ENCODE data around the gene FBXL17. TPM values are rescaled to one million over a fixed set of nuclear protein-coding genes. Genes with fewer than 3 reads are reported as not detected.

Gene FBXL17
- total and polyA plus RNA-seq, 2 of the 4 experiments (the other 2 are of a cell fraction): 3.9 to 8.1 TPM

- Histone ChIP-seq H4K20me1 (ENCODE audit: insufficient read depth, low read length) (no peaks in the 10 kb centered on the region), H3K36me3 (ENCODE audit: control insufficient read depth, insufficient read depth, low read length) (no peaks in the 10 kb centered on the region), H4K8ac (ENCODE audit: low read depth in 2 of 2, low read length in 2 of 2) (no peak overlapping the region), H3K56ac (ENCODE audit: extremely low read depth, insufficient read depth, low read length) (no peak overlapping the region), H3K79me1 (ENCODE audit: low read depth in 1 of 2, low read length in 2 of 2) (no peaks in the 10 kb centered on the region), H2AFZ (replicated peaks; ENCODE audit: low read length, poor library complexity) (no peak overlapping the region), H3K9me1 (ENCODE audit: insufficient read depth, low read length) (no peaks in the 10 kb centered on the region; the same call in 1 of the 2 replicates), H3K4me1 (ENCODE audit: control insufficient read depth, insufficient read depth, low read length) (no peaks in the 10 kb centered on the region), H2BK15ac (ENCODE audit: low read depth, low read length) (no peak overlapping the region), H2BK20ac (ENCODE audit: low read depth, low read length) (no peak overlapping the region), H4K5ac (ENCODE audit: low read depth, low read length) (no peak overlapping the region), H2BK120ac (ENCODE audit: low read depth, low read length) (no peak overlapping the region), H3K27me3 (ENCODE audit: control insufficient read depth, insufficient read depth, low read length) (no peaks in the 10 kb centered on the region), H3K4me3 (ENCODE audit: insufficient read depth, low read depth, low read length) (no peak overlapping the region), H2BK5ac (ENCODE audit: low read depth, low read length, poor library complexity, severe bottlenecking) (no peak overlapping the region), H3K9ac (ENCODE audit: low read depth, low read length) (no peak overlapping the region), H2AK9ac (replicated peaks; ENCODE audit: low read depth, low read length, poor library complexity) (no peak overlapping the region), H3K27ac (ENCODE audit: insufficient read depth, low read length) (no peak overlapping the region), H4K91ac (ENCODE audit: insufficient read depth, low read depth, low read length) (no peak overlapping the region), H3K14ac (replicated peaks; ENCODE audit: low read depth, low read length) (no peak overlapping the region), H3K4me2 (ENCODE audit: low read depth, low read length) (no peak overlapping the region), H3K23ac (ENCODE audit: low read depth, low read length) (no peak overlapping the region), H3K4ac (ENCODE audit: low read depth, low read length) (no peak overlapping the region), H3K18ac (ENCODE audit: low read depth, low read length) (no peak overlapping the region), H2AK5ac (ENCODE audit: low read depth, low read length) (no peak overlapping the region), H3K9me3 (ENCODE audit: control insufficient read depth, insufficient read depth, low read length) (no peaks in the 10 kb centered on the region)
- ChIA-PET CTCF (no interaction called here), POLR2A (ENCODE audit: unreplicated experiment) (no interaction called here)
- DNase-seq: no peak
- no CpG with 5 or more reads among the region's 2 CpGs for WGBS, 2 experiments (ENCODE audit: extremely low coverage in 2 of 2, insufficient read length in 1 of 2)
- dilution Hi-C loops (cut with HindIII; ENCODE audit: low sequenced_read_pairs, unreplicated experiment): no loop called here
- in situ Hi-C loops (cut with MboI; ENCODE audit: low sequenced_read_pairs): no loop called here
- intact Hi-C loops (cut with micrococcal nuclease): no loop called here
- no TSS peak for BruUV-seq (replicated peaks)
- TF ChIP-seq CTCF (conservative IDR thresholded peaks at IDR 0.05; ENCODE audit: low read depth, low read length): no peak
- no peak for ATAC-seq (ENCODE audit: low read depth)
Observed at GRCh38 chr5:108109059-108109458, 272.8 kb downstream of the FBXL17 start.

All from IMR-90 (cell line).